HepG2 (cell line): ENCODE results near the gene PRM3. TPM values are rescaled to one million over a fixed set of nuclear protein-coding genes. Genes with fewer than 3 reads are reported as not detected.
A peak's percentile ranks its signal among the peaks of the same experiment; 100 is the strongest.

ENCODE experiments used
- CEBPZ ChIP-seq: IDR thresholded peaks from 2 replicates; pipeline ENCODE4 v1.6.1; 2012; ENCODE audit warnings: low read length, improper control_type of control experiment
- DMTF1 ChIP-seq: sonication (generic); formaldehyde crosslinking; IDR thresholded peaks from 2 replicates; pipeline ENCODE4 v1.4.0; 2020; ENCODE audit warnings: mild to moderate bottlenecking, missing genetic modification reagents
- HOXA3 ChIP-seq: sonication (generic); formaldehyde crosslinking; IDR thresholded peaks from 2 replicates; pipeline ENCODE4 v1.5.0; 2020; ENCODE audit warnings: missing genetic modification reagents
- MED1 ChIP-seq: sonication (generic); formaldehyde crosslinking; IDR thresholded peaks from 2 replicates; pipeline ENCODE4 v1.4.0; 2020; ENCODE audit warnings: missing genetic modification reagents
- MEIS2 ChIP-seq: sonication (generic); formaldehyde crosslinking; IDR thresholded peaks from 2 replicates; pipeline ENCODE4 v1.9.0; 2021; ENCODE audit warnings: mild to moderate bottlenecking, missing genetic modification reagents
- NFYB ChIP-seq: sonication (generic); formaldehyde crosslinking; IDR thresholded peaks from 2 replicates; pipeline ENCODE4 v1.4.0; 2020; ENCODE audit warnings: missing genetic modification reagents
- NFYC ChIP-seq: IDR thresholded peaks from 2 replicates; pipeline ENCODE4 v1.6.1; 2016; ENCODE audit warnings: missing genetic modification reagents, missing compliant biosample characterization
- PBX2 ChIP-seq: IDR thresholded peaks from 2 replicates; pipeline ENCODE4 v1.6.1; 2016; ENCODE audit warnings: control low read depth
- SAFB2 ChIP-seq: sonication (generic); formaldehyde crosslinking; IDR thresholded peaks from 2 replicates; pipeline ENCODE4 v1.5.1; 2020; ENCODE audit warnings: missing genetic modification reagents, low read depth, mild to moderate bottlenecking, borderline replicate concordance
- SALL1 ChIP-seq: sonication (generic); formaldehyde crosslinking; IDR thresholded peaks from 2 replicates; pipeline ENCODE4 v1.8.0; 2022; ENCODE audit warnings: mild to moderate bottlenecking, missing genetic modification reagents
- ZMYM3 ChIP-seq: sonication (generic); formaldehyde crosslinking; IDR thresholded peaks from 2 replicates; pipeline ENCODE4 v1.5.1; 2020; ENCODE audit warnings: mild to moderate bottlenecking, missing genetic modification reagents
- ZNF260 ChIP-seq: sonication (generic); formaldehyde crosslinking; IDR thresholded peaks from 2 replicates; pipeline ENCODE4 v1.4.0; 2020; ENCODE audit warnings: missing genetic modification reagents, low read depth, mild to moderate bottlenecking, borderline replicate concordance
- ZNF329 ChIP-seq: sonication (generic); formaldehyde crosslinking; IDR thresholded peaks from 2 replicates; pipeline ENCODE4 v1.9.0; 2021; ENCODE audit warnings: low read depth, mild to moderate bottlenecking, missing genetic modification reagents
- ZNF567 ChIP-seq: sonication (generic); formaldehyde crosslinking; IDR thresholded peaks from 2 replicates; pipeline ENCODE4 v1.8.1; 2023; ENCODE audit warnings: mild to moderate bottlenecking, missing genetic modification reagents, borderline replicate concordance
- ZNF574 ChIP-seq: sonication (generic); formaldehyde crosslinking; IDR thresholded peaks from 2 replicates; pipeline ENCODE4 v1.4.0; 2020; ENCODE audit warnings: missing genetic modification reagents
- ZNF589 ChIP-seq: sonication (generic); formaldehyde crosslinking; conservative IDR thresholded peaks from 2 replicates; pipeline ENCODE4 v1.8.0; 2022; ENCODE audit warnings: mild to moderate bottlenecking, moderate library complexity, missing genetic modification reagents
- ZNF597 ChIP-seq: sonication (generic); formaldehyde crosslinking; IDR thresholded peaks from 2 replicates; pipeline ENCODE4 v1.5.0; 2020; ENCODE audit warnings: missing genetic modification reagents
- polyA plus RNA-seq, 8 experiments: library from polyadenylated mRNA; depleted of rRNA in 3 of 8; stranded (reverse) in 7 of 8; unstranded in 1 of 8; fragments of >200 nt; fragmentation: Illumina TruSeq in 4 of 8; extraction: Trizol in 4 of 8; gene quantifications; 2 replicates each; pipeline versions ENCODE4 v1.2.1 to v1.2.3, GENCODE V29; 2011 to 2016; ENCODE audit warnings: low read depth in 4 of 8, missing spikeins in 1 of 8, mixed read lengths in 1 of 8; ENCODE audit not compliant: insufficient read depth in 1 of 8
- total RNA-seq, 5 experiments: library from RNA; depleted of rRNA; stranded (reverse); fragments of >200 nt; fragmentation: Illumina TruSeq; extraction: Trizol; gene quantifications; 2 replicates each; pipeline ENCODE4 v1.2.3, GENCODE V29; 2016; ENCODE audit warnings: low read depth in 1 of 5

The PRM3 gene
- total and polyA plus RNA-seq, 2 of the 13 experiments (the other 11 are each of a cell fraction or from before 2014, with no cell fraction given) = not detected

- TF ChIP-seq ZNF589 = no peak
- TF ChIP-seq NFYB (CRISPR knock-in tag) = peak; percentile 44
- 0 out of 2 replicates have a peak, but pooled peaks have one; percentile 15 for TF ChIP-seq MEIS2 (CRISPR knock-in tag)
- TF ChIP-seq DMTF1 = no peak
- 0 out of 2 replicates have a peak, but pooled peaks have one; percentile 44 for TF ChIP-seq ZNF260 (CRISPR knock-in tag)
- TF ChIP-seq ZNF567 (CRISPR knock-in tag) = 0 out of 2 replicates have a peak, but pooled peaks have one; percentile 41
- 0 out of 2 replicates have a peak, but pooled peaks have one; percentile 2 for TF ChIP-seq MED1 (CRISPR knock-in tag)
- no peak for TF ChIP-seq ZNF597 (CRISPR knock-in tag)
- peak; percentile 28; the same call in 1 of the 2 replicates for TF ChIP-seq SALL1 (CRISPR knock-in tag)
- TF ChIP-seq PBX2 = peak; percentile 74
- TF ChIP-seq NFYC (CRISPR knock-in tag) = peak; percentile 66
- TF ChIP-seq HOXA3 (CRISPR knock-in tag) = no peak
- TF ChIP-seq CEBPZ = no peak
- peak; percentile 99 for TF ChIP-seq ZNF329 (CRISPR knock-in tag)
- peak; percentile 36; the same call in 1 of the 2 replicates for TF ChIP-seq SAFB2 (CRISPR knock-in tag)
- peak; percentile 63; the same call in 1 of the 2 replicates for TF ChIP-seq ZMYM3 (CRISPR knock-in tag)
- TF ChIP-seq ZNF574 = peak; percentile 92
Observed at GRCh38 chr16:11238272-11239202, 34.9 kb downstream of the PRM3 start (continued).
